HepG2 (cell line): ENCODE data around the gene AP1G1. TPM values are rescaled to one million over a fixed set of nuclear protein-coding genes. Genes with fewer than 3 reads are reported as not detected.

Experiments used
- AKAP8 ChIP-seq: sonication (generic); formaldehyde crosslinking; IDR thresholded peaks from 2 replicates; pipeline ENCODE4 v1.5.1; 2020; ENCODE audit warnings: mild to moderate bottlenecking, missing genetic modification reagents
- ASH2L ChIP-seq: fragments of 300-600, 200-600 bp; sonication (generic); IDR thresholded peaks from 2 replicates; pipeline ENCODE4 v1.7.0; 2017; ENCODE audit warnings: low read depth, mild to moderate bottlenecking, moderate library complexity, mixed read lengths, low read length; ENCODE audit not compliant: insufficient read length
- DNMT1 ChIP-seq: sonication (generic); formaldehyde crosslinking; IDR thresholded peaks from 2 replicates; pipeline ENCODE4 v1.5.1; 2020; ENCODE audit warnings: mild to moderate bottlenecking, missing genetic modification reagents
- E2F1 ChIP-seq: sonication (generic); formaldehyde crosslinking; IDR thresholded peaks from 2 replicates; pipeline ENCODE4 v1.5.0; 2020; ENCODE audit warnings: missing genetic modification reagents
- FOXO4 ChIP-seq: sonication (generic); formaldehyde crosslinking; conservative IDR thresholded peaks from 2 replicates; pipeline ENCODE4 v1.8.1; 2023; ENCODE audit warnings: missing genetic modification reagents
- GATAD1 ChIP-seq: IDR thresholded peaks from 2 replicates; pipeline ENCODE4 v1.6.1; 2016; ENCODE audit warnings: missing genetic modification reagents, missing compliant biosample characterization
- KDM3A ChIP-seq: IDR thresholded peaks from 2 replicates; pipeline ENCODE4 v1.6.1; 2018; ENCODE audit warnings: low read depth, missing compliant biosample characterization
- NBN ChIP-seq: fragments of 450-650 bp; conservative IDR thresholded peaks from 2 replicates; pipeline ENCODE4 v1.6.1; 2017
- PAF1 ChIP-seq: IDR thresholded peaks from 2 replicates; pipeline ENCODE4 v1.6.1; 2016; ENCODE audit warnings: missing genetic modification reagents, missing compliant biosample characterization
- PHF8 ChIP-seq: sonication (generic); formaldehyde crosslinking; IDR thresholded peaks from 2 replicates; pipeline ENCODE4 v1.5.0; 2020; ENCODE audit warnings: missing genetic modification reagents
- RBM22 ChIP-seq: fragments of 200-400 bp; formaldehyde crosslinking; optimal IDR thresholded peaks from 2 replicates; pipeline ENCODE3; 2017; ENCODE audit warnings: mild to moderate bottlenecking, low read length, moderate library complexity
- REL ChIP-seq: sonication (generic); formaldehyde crosslinking; conservative IDR thresholded peaks from 2 replicates; pipeline ENCODE4 v1.8.0; 2022; ENCODE audit warnings: mild to moderate bottlenecking, missing genetic modification reagents, moderate library complexity
- SATB2 ChIP-seq: sonication (generic); formaldehyde crosslinking; IDR thresholded peaks from 2 replicates; pipeline ENCODE4 v1.5.0; 2020; ENCODE audit warnings: missing genetic modification reagents
- ZBTB33 ChIP-seq: sonication (generic); formaldehyde crosslinking; IDR thresholded peaks from 2 replicates; pipeline ENCODE4 v1.4.0; 2020; ENCODE audit warnings: missing genetic modification reagents
- ZNF232 ChIP-seq: sonication (generic); formaldehyde crosslinking; IDR thresholded peaks from 2 replicates; pipeline ENCODE4 v1.4.0; 2020; ENCODE audit warnings: missing genetic modification reagents, borderline replicate concordance
- ZNF343 ChIP-seq: sonication (generic); formaldehyde crosslinking; IDR thresholded peaks from 2 replicates; pipeline ENCODE4 v1.4.0; 2020; ENCODE audit warnings: mild to moderate bottlenecking, missing genetic modification reagents
- ZNF503 ChIP-seq: sonication (generic); formaldehyde crosslinking; IDR thresholded peaks from 2 replicates; pipeline ENCODE4 v1.4.0; 2020; ENCODE audit warnings: missing genetic modification reagents
- ZNF576 ChIP-seq: sonication (generic); formaldehyde crosslinking; IDR thresholded peaks from 2 replicates; pipeline ENCODE4 v1.4.0; 2020; ENCODE audit warnings: mild to moderate bottlenecking, missing genetic modification reagents
- ZXDC ChIP-seq: sonication (generic); formaldehyde crosslinking; IDR thresholded peaks from 2 replicates; pipeline ENCODE4 v1.5.0; 2020; ENCODE audit warnings: mild to moderate bottlenecking, missing genetic modification reagents
- polyA plus RNA-seq, 8 experiments: library from polyadenylated mRNA; depleted of rRNA in 3 of 8; stranded (reverse) in 7 of 8; unstranded in 1 of 8; fragments of >200 nt; fragmentation: Illumina TruSeq in 4 of 8; extraction: Trizol in 4 of 8; gene quantifications; 2 replicates each; pipeline versions ENCODE4 v1.2.1 to v1.2.3, GENCODE V29; 2011 to 2016; ENCODE audit warnings: low read depth in 4 of 8, missing spikeins in 1 of 8, mixed read lengths in 1 of 8; ENCODE audit not compliant: insufficient read depth in 1 of 8
- total RNA-seq, 5 experiments: library from RNA; depleted of rRNA; stranded (reverse); fragments of >200 nt; fragmentation: Illumina TruSeq; extraction: Trizol; gene quantifications; 2 replicates each; pipeline ENCODE4 v1.2.3, GENCODE V29; 2016; ENCODE audit warnings: low read depth in 1 of 5

Gene AP1G1
- total and polyA plus RNA-seq, 2 of the 13 experiments (the other 11 are each of a cell fraction or from before 2014, with no cell fraction given), result 62.2 to 66.2 TPM

- TF ChIP-seq RBM22 (no peak), ASH2L (no peak), PAF1 (CRISPR knock-in tag) (no peak), AKAP8 (CRISPR knock-in tag) (no peak), GATAD1 (CRISPR knock-in tag) (no peak), NBN (0 out of 2 replicates have a peak, but pooled peaks have one; percentile 76), SATB2 (CRISPR knock-in tag) (no peak), REL (CRISPR knock-in tag) (no peak), ZBTB33 (0 out of 2 replicates have a peak, but pooled peaks have one; percentile 23), DNMT1 (peak; percentile 39; the same call in 1 of the 2 replicates), E2F1 (CRISPR knock-in tag) (no peak), ZNF576 (CRISPR knock-in tag) (peak; percentile 47; the same call in 1 of the 2 replicates), FOXO4 (CRISPR knock-in tag) (no peak), ZNF503 (peak; percentile 44; the same call in 1 of the 2 replicates), KDM3A (CRISPR knock-in tag) (no peak; the same call in 1 of the 2 replicates), PHF8 (peak; percentile 91), ZXDC (0 out of 2 replicates have a peak, but pooled peaks have one; percentile 52), ZNF343 (CRISPR knock-in tag) (peak; percentile 79), ZNF232 (CRISPR knock-in tag) (no peak)
Measured at GRCh38 chr16:71722801-71723536, 85.7 kb downstream of the AP1G1 start (continued).
